ENCODE data around the gene VAMP5.

GRCh38 chr2:85584354-85584856 is at the start of gene VAMP5:
- no peak for TF ChIP-seq POLR2A (IDR thresholded peaks at IDR 0.05; ENCODE audit: low read length)
- no peak for TF ChIP-seq GATA1 (IDR thresholded peaks at IDR 0.05; ENCODE audit: low read depth, low read length)
